ENCODE results near the gene LRCH4. TPM values are rescaled to one million over a fixed set of nuclear protein-coding genes. Genes with fewer than 3 reads are reported as not detected.

LRCH4 gene
- total and polyA plus RNA-seq, 9 of the 15 experiments (the other 6 are each of a cell fraction or from before 2014, with no cell fraction given): 0.06 to 63.3 (median 15.0) TPM

DNA sequence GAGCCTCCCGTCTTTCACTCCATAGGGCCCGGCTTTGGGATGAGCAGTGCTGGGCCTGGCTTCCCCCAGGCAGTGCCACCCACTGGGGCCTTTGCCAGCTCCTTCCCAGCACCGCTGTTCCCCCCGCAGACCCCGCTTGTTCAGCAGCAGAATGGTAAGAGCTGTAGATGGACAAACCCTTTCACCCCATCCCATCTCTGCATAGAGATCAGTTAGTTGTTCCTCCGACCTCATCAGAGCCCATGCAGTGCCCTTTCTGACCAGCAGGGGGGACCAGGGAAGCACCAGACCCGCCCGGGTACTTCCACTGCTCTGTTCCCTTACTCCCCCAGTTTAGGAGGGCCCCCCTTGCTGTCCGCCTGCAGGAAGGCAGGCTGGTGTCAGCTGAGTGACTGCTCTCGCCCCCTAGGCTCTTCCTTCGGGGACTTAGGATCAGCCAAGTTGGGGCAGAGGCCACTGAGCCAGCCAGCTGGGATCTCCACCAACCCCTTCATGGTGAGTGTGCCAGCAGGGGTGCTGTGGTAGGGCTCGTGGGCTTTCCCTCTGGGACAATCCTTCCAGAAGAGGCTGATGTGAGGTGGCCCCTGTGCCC, 22.0 kb downstream of the LRCH4 start (continued):
- TF ChIP-seq RREB1 (CRISPR knock-in tag; IDR thresholded peaks at IDR 0.05) (no peak), ZNF217 (CRISPR knock-in tag; IDR thresholded peaks at IDR 0.05) (no peak), JUND (IDR thresholded peaks at IDR 0.05; ENCODE audit: borderline replicate concordance, low read depth, low read length) (peak; percentile 29; the same call in 1 of the 2 replicates), JUND (tag; IDR thresholded peaks at IDR 0.05; ENCODE audit: borderline replicate concordance, low read depth, low read length) (no peak), ETV1 (tag; conservative IDR thresholded peaks at IDR 0.05; ENCODE audit: low read depth) (no peak), NFXL1 (CRISPR knock-in tag; IDR thresholded peaks at IDR 0.05) (no peak), ZNF146 (CRISPR knock-in tag; IDR thresholded peaks at IDR 0.05; ENCODE audit: unreplicated experiment) (no peak), RNF2 (IDR thresholded peaks at IDR 0.05) (no peak), GABPB2 (CRISPR knock-in tag; conservative IDR thresholded peaks at IDR 0.05) (no peak), HDAC6 (IDR thresholded peaks at IDR 0.05; ENCODE audit: low read depth, low read length) (no peak), EWSR1 (IDR thresholded peaks at IDR 0.05; ENCODE audit: borderline replicate concordance, low read depth, partially characterized antibody) (no peak), FOS (IDR thresholded peaks at IDR 0.05; ENCODE audit: extremely low read depth, insufficient read length) (no peak), RCOR1 (IDR thresholded peaks at IDR 0.05; ENCODE audit: borderline replicate concordance in 1 of 2, low read depth in 2 of 2, low read length in 2 of 2) (no peak), ZNF124 (CRISPR knock-in tag; IDR thresholded peaks at IDR 0.05) (no peak), ZNF41 (CRISPR knock-in tag; conservative IDR thresholded peaks at IDR 0.05) (no peak)
- TF ChIP-seq, protein P1, sequence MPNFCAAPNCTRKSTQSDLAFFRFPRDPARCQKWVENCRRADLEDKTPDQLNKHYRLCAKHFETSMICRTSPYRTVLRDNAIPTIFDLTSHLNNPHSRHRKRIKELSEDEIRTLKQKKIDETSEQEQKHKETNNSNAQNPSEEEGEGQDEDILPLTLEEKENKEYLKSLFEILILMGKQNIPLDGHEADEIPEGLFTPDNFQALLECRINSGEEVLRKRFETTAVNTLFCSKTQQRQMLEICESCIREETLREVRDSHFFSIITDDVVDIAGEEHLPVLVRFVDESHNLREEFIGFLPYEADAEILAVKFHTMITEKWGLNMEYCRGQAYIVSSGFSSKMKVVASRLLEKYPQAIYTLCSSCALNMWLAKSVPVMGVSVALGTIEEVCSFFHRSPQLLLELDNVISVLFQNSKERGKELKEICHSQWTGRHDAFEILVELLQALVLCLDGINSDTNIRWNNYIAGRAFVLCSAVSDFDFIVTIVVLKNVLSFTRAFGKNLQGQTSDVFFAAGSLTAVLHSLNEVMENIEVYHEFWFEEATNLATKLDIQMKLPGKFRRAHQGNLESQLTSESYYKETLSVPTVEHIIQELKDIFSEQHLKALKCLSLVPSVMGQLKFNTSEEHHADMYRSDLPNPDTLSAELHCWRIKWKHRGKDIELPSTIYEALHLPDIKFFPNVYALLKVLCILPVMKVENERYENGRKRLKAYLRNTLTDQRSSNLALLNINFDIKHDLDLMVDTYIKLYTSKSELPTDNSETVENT (CRISPR knock-in tag; IDR thresholded peaks at IDR 0.05): no peak
- TF ChIP-seq, protein P2, sequence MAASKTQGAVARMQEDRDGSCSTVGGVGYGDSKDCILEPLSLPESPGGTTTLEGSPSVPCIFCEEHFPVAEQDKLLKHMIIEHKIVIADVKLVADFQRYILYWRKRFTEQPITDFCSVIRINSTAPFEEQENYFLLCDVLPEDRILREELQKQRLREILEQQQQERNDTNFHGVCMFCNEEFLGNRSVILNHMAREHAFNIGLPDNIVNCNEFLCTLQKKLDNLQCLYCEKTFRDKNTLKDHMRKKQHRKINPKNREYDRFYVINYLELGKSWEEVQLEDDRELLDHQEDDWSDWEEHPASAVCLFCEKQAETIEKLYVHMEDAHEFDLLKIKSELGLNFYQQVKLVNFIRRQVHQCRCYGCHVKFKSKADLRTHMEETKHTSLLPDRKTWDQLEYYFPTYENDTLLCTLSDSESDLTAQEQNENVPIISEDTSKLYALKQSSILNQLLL (CRISPR knock-in tag; IDR thresholded peaks at IDR 0.05; ENCODE audit: borderline replicate concordance): no peak
- TF ChIP-seq, protein P3, sequence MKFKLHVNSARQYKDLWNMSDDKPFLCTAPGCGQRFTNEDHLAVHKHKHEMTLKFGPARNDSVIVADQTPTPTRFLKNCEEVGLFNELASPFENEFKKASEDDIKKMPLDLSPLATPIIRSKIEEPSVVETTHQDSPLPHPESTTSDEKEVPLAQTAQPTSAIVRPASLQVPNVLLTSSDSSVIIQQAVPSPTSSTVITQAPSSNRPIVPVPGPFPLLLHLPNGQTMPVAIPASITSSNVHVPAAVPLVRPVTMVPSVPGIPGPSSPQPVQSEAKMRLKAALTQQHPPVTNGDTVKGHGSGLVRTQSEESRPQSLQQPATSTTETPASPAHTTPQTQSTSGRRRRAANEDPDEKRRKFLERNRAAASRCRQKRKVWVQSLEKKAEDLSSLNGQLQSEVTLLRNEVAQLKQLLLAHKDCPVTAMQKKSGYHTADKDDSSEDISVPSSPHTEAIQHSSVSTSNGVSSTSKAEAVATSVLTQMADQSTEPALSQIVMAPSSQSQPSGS (CRISPR knock-in tag; IDR thresholded peaks at IDR 0.05): no peak

Measured in K562 (cell line).